Purkinje cell (primary cell): ENCODE measurements around the gene MYO18A. TPM values are rescaled to one million over a fixed set of nuclear protein-coding genes. Genes with fewer than 3 reads are reported as not detected.

Experiments used
- polyA plus RNA-seq: library from polyadenylated mRNA; unstranded; fragments of >200 nt; fragmentation: Nextera tagmentation; gene quantifications from 2 replicates; pipeline ENCODE4 v1.2.1, GENCODE V29; 2014

MYO18A gene
- polyA plus RNA-seq: 5.6 and 13.7 TPM in 2 replicates

GRCh38 chr17:29180034-29180787, at the start of gene MYO18A:
Gene MYO18A, minus strand, starts transcription at chr17:29180398. Its CDS starts 13,458 bp downstream, at chr17:29166940.

DNA sequence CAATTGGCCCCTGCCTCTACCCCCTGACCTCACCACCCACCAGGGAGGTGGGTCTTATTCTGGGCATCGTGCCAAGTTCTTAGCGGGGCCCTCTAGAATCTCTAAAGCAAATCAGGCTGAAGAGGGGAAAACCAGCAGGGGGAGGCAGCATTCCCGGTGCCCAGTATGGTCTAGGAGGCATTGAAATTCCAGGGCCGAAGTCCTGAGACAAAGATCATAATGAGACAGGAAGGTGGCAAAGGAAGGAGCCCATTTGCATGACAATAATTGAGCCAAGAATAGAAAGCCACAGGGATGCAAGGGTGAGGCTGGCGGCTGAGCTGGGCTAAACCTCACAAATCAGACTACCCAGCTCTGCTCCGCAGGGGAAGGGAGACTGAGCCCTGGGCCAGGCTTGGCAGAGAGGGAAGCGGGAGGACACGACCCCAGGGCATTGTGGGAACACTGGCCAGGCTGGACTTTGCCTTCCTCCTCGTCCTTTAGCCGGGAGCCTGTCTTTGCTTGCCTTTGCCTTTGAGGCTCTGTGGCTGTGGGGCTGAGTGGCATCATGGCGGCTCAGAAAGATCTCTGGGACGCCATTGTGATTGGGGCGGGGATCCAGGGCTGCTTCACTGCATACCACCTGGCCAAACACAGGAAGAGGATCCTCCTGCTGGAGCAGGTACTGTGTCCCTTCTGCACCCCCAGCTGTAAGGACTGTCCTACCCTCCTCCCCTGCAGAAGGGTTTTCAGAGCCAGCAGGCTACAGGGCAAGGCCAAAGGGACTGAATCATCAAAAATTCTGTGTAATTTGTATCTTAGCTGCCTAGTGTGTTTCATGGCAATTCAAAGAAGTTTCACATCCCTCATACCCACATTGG, 137.3 kb downstream of the MYO18A start, which contains the start of gene PIPOX:
Gene PIPOX (plus strand): TSS at position 463 of the 860 bp plus-strand sequence. CDS start 85 bp downstream, at position 548.

Other genes starting within 250 kb of the MYO18A start
- 3.7 and 6.0 TPM in 2 replicates for gene PHF12, start 228.9 kb downstream of the MYO18A start, polyA plus RNA-seq
- gene SEZ6, start 174.4 kb downstream of the MYO18A start, polyA plus RNA-seq: 2.2 and 8.5 TPM in 2 replicates
- gene PIPOX, start 137.3 kb downstream of the MYO18A start, polyA plus RNA-seq: 2.9 and 5.3 TPM in 2 replicates
- gene CRYBA1, start 66.5 kb upstream of the MYO18A start, polyA plus RNA-seq: 0.55 TPM in 1 of 2 replicates, not detected in the other
- gene NUFIP2, start 113.8 kb upstream of the MYO18A start, polyA plus RNA-seq: 56.1 and 64.6 TPM in 2 replicates
- 33.6 and 39.8 TPM in 2 replicates for gene TAOK1, start 210.0 kb upstream of the MYO18A start, polyA plus RNA-seq